ENCODE data around the gene GATA6.
"Not testable (repeated sequence)": the region's sequence is repeated elsewhere in the genome, so short reads cannot be mapped to it uniquely, and the experiment has no call there.

Gene GATA6

GRCh38 chr18:22182884-22183697 lies 13.7 kb downstream of the GATA6 start:
- no peak for DNase-seq (ENCODE audit: low read depth)

GRCh38 chr18:22183698-22184170 lies 14.3 kb downstream of the GATA6 start:
- no peak for DNase-seq (ENCODE audit: low read depth)

DNA sequence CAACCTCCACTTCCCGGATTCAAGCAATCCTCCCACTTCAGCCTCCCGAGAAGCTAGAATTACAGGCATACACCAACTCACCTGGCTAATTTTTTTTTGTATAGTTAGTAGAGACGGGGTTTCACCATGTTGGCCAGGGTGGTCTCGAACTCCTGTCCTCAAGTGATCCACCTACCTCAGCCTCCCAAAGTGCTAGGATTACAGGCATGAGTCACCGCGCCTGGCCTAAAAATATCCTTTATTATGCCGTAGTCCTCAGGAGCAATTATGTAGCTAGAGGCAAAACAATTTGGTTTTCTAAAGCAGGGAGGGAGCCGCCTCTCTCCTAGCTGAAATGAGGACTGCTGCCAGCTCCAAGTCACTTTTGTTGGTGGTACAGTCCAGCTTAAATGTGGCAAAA lies 15.2 kb downstream of the GATA6 start:
- not testable (repeated sequence) for DNase-seq (ENCODE audit: low read depth)

DNA sequence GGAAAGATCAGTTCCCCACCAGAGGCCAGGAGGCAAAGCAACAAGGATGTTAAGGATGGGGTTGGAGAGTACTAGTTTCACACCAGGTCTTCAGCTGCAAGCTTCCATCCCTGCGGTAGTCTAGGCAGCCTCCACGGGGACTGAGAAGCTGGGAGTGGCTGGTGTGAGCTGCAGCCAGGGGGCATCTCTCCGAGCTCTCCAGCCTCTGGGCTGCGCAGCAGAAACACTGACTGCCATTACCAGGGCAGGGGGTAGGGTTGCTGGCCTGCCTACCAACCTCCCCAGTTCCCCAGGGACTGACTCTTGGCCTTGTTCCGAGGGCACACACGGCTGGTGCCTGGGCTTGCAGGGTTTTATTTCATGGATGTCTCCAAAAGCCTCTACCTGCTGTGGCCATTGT lies 15.9 kb downstream of the GATA6 start:
- no peak for DNase-seq (ENCODE audit: low read depth)

DNA sequence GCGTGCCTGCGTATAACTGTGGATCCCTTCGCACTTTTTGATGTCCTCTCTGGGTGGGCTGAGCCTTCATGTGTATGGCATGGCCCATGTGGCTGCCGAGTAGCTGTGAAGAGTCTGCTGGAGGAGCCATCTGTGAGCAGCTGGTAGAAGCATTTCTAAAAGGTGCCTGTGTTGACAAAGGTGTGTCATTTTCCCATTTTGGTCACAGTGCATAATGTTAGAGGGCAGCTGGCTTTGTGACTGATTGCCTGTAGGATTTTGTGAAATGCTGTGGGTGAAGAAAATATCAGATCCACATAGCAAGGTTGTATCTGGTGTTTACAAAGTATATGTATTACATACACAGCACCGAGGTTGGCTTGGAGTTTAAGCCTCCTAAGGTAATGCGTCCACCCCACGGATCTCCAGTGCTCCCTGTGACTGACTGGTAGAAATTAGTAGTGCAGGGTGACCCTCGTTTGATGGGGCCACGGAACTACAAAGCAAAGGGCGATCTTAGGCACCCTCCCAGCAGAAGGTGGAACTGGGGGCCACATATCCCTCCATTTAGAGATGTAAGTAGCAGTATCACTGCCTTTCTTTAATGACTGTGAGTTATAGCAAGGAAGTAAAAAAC lies 16.5 kb downstream of the GATA6 start:
- DNase-seq (ENCODE audit: low read depth), result no peak

DNA sequence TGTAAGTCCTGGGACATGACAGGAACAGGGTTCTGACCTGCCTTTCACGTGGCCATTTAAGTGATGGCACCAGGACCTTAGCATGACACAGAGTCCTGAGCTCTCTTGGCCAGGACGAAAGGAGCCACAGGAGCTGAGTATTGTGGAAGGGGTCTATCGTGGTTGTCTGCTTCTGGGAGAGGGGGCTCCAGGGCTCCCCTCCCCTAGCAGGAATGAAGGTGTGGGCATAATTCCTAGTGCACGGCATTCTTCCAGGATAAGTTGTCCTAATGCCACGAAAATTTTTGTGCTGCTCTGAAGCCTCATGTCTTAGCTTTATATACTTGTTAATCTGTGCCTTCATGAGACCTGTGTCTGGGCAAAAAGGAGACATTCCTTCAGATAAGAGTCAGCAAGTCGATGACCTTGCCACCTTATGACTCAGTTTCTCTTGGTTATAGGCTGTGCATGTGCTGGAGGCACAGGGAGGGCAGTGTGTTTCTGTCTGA lies 17.1 kb downstream of the GATA6 start:
- no peak for DNase-seq (ENCODE audit: low read depth)

GRCh38 chr18:22188559-22189267 lies 19.3 kb downstream of the GATA6 start:
- no peak for DNase-seq (ENCODE audit: low read depth)

DNA sequence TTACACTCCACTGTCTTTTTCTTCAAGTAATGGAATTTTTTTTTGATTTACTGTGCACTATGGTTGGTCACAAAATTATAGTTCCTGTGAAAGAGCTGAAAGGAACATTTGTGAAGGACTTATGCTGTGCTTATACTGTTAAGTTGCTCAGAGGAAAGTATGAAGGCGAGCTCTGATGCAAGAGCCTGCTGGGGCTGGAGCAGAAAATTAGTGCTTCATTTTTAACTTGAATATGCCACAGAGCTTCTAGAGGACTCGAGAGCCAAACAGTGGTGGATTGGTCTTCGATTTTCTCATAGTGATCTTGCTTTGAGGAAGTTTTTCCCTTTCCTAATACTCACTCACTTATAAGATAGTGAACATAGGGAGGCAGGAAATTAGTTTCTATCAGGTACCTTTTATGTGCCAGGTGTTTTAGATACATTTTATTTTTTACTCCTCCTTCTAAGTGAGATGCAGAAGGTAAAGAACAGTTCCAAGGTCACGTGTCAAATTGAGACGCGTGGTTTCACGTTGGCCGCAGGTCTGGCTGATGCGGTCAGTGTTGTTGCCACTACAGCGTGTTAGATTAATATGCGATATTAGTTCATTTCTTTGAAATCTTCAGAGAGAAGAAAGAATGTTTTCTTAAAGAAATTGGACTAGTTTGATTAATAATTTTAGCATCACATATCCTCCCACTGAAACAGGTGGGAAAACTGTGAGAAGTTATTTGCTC lies 20.2 kb downstream of the GATA6 start:
- no peak for DNase-seq (ENCODE audit: low read depth)

DNA sequence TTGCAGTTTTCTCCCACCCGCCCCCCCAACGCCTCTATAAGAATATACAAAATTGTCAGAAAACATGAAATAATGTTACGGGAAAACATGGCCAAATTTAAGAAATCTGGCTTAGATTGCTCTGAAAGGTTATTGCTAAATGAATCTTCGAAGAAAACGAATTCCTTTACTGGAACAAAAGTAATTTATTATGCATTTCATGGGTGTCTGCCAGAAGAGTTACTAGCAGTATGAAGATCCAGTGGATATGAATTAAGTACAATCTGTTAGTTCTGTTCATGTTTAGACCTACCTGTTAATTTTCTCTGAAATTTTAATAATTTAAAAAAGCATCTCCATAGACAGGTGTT lies 21.9 kb downstream of the GATA6 start:
- no peak for DNase-seq (ENCODE audit: low read depth)

DNA sequence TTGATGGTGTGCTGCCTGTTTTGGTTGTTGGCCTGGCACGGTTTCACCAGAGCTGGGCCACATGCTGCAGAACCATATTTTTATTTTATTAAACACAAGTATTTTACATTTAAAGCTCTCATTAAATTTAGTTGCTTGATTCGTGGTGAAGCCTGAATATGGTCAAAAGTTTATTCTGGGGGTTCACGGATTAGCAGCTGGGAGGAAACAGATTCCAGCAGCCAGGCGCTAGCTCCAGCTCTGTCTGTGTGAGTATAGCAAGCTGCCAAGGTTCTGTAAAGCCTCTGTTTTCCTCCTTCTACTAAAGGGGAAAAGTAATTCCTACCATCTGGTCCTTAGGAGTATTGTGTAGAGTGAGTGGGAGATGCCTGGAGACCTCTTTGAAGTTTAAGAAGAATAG lies 22.5 kb downstream of the GATA6 start:
- DNase-seq (ENCODE audit: low read depth), result no peak

GRCh38 chr18:22193466-22193865 lies 24.1 kb downstream of the GATA6 start:
- DNase-seq (ENCODE audit: low read depth), result no peak

- no peak for DNase-seq (ENCODE audit: low read depth)
Observed at GRCh38 chr18:22194151-22194598, 24.8 kb downstream of the GATA6 start.

DNA sequence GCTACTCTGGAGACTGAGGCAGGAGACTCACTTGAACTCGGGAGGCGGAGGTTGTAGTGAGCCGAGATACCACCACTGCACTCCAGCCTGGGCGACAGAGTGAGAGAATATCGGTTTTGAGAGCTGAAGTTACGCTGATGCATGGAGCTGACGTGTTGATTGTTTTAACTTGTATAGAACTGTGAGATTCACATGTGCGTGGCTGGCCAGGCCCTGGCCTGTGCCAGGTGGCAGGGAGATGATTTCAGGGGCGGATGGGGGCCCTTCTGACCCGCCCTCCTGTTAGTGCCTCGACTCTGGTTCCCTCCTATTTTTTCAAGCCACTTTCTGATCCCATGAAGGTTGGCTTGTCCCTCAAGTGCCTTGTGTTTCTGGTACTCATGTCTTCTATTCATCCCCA lies 25.7 kb downstream of the GATA6 start:
- DNase-seq (ENCODE audit: low read depth), result no peak

DNA sequence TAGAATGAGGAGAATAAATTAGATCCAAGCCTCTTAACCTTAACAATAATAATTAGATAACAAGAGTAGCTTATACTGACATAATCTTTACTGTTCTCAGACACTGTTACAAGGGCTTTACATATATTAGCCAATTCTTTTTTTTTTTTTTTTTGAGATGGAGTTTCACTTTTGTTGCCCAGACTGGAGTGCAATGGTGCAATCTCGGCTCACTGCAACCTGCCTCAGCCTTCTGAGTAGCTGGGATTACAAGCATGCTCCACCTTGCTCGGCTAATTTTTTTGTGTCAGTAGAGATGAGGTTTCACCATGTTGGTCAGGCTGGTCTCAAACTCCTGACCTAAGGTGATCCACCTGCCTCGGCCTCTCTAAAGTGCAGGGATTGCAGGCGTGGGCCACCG lies 27.6 kb downstream of the GATA6 start:
- DNase-seq (ENCODE audit: low read depth), result not testable (repeated sequence)

GRCh38 chr18:22197668-22198067 lies 28.3 kb downstream of the GATA6 start:
- DNase-seq (ENCODE audit: low read depth), result no peak

GRCh38 chr18:22198163-22198562 lies 28.8 kb downstream of the GATA6 start:
- DNase-seq (ENCODE audit: low read depth), result no peak

- DNase-seq (ENCODE audit: low read depth), result no peak
Observed at GRCh38 chr18:22199005-22199404, 29.6 kb downstream of the GATA6 start.

DNA sequence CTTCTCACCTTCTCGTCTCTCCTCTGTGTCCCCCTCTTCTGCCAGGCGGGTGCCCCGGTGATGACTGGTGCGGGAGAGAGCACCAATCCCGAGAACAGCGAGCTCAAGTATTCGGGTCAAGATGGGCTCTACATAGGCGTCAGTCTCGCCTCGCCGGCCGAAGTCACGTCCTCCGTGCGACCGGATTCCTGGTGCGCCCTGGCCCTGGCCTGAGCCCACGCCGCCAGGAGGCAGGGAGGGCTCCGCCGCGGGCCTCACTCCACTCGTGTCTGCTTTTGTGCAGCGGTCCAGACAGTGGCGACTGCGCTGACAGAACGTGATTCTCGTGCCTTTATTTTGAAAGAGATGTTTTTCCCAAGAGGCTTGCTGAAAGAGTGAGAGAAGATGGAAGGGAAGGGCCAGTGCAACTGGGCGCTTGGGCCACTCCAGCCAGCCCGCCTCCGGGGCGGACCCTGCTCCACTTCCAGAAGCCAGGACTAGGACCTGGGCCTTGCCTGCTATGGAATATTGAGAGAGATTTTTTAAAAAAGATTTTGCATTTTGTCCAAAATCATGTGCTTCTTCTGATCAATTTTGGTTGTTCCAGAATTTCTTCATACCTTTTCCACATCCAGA lies 31.3 kb downstream of the GATA6 start:
- DNase-seq (ENCODE audit: low read depth), result no peak

- no peak for DNase-seq (ENCODE audit: low read depth)
Observed at GRCh38 chr18:22203035-22203434, 33.6 kb downstream of the GATA6 start.

DNA sequence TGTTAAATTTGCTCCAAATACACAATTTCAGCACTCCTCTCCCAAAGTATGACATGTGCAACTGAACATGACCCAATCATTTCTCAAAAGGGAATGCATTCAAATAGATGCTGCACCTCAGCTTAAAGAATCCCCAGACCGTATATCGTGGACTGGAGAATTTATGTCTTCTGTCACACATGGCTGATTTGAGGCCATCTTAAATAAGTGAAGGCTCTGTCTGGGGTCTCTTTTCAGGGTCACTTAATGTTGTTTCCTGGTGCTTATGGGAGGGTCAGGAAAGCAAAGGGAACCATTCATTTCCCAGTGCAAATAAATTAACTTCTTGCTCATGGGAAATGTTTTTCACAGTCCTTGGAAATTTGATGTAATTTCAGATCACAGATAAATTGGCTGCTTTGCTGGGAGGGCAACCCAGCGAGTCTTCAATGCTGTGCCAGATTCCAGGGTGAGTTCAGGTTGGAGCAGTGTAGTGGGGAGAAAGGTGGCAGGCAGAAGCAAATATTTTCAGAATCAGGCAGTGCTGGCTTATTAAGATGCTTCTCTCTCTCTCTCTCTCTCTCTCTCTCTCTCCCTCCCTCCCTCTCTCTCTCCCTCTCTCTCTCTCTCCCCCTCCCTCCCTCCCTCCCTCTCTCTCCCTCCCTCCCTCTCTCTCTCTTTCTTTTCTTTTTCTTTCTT lies 34.3 kb downstream of the GATA6 start:
- no peak for DNase-seq (ENCODE audit: low read depth)

- DNase-seq (ENCODE audit: low read depth), result no peak
Observed at GRCh38 chr18:22204214-22204536, 34.8 kb downstream of the GATA6 start.

Measured in stimulated activated CD8-positive, alpha-beta memory T cell treated with anti-CD3 and anti-CD28 coated beads, Interleukin-12 subunit alpha, Interleukin-12 subunit beta, amount 100 ng/mL, for 1 hour (primary cell).